Measurements from ENCODE around the gene NAT9.

The NAT9 gene

GRCh38 chr17:74776044-74776962 lies at the start of gene NAT9:
NAT9 (minus strand) TSS chr17:74776345; CDS start chr17:74775698, 647 bp downstream.
- Histone ChIP-seq H3K27me3 (ENCODE audit: insufficient read depth, low read length) (no peaks in the 10 kb centered on the region), H3K4me3 (ENCODE audit: low read depth, low read length) (peak within 1 kb of the TSS; percentile 89), H2AFZ (ENCODE audit: low read length, unreplicated experiment) (peak within 1 kb of the TSS; percentile 18), H3K36me3 (ENCODE audit: insufficient read depth, low read length) (peaks cover 4% of the 10 kb centered on the region; the same call in 1 of the 2 replicates), H3K4me1 (ENCODE audit: control insufficient read depth, insufficient read depth, low read length, unreplicated experiment) (peaks cover 31% of the 10 kb centered on the region), H3K79me2 (ENCODE audit: control insufficient read depth, insufficient read depth, low read length, unreplicated experiment) (peaks cover 33% of the 10 kb centered on the region), H3K27ac (ENCODE audit: low read depth, low read length) (peak within 1 kb of the TSS; percentile 31; the same call in 1 of the 2 replicates)

- Histone ChIP-seq H3K36me3 (ENCODE audit: insufficient read depth, low read length) (no peaks in the 10 kb centered on the region), H2AFZ (ENCODE audit: low read length, unreplicated experiment) (no peak overlapping the region), H3K4me1 (ENCODE audit: control insufficient read depth, insufficient read depth, low read length, unreplicated experiment) (no peaks in the 10 kb centered on the region), H3K27ac (ENCODE audit: low read depth, low read length) (no peak overlapping the region), H3K27me3 (ENCODE audit: insufficient read depth, low read length) (no peaks in the 10 kb centered on the region), H3K79me2 (ENCODE audit: control insufficient read depth, insufficient read depth, low read length, unreplicated experiment) (no peaks in the 10 kb centered on the region), H3K4me3 (ENCODE audit: low read depth, low read length) (no peak overlapping the region)
Observed at GRCh38 chr17:74824961-74825627, 48.9 kb upstream of the NAT9 start.

- Histone ChIP-seq H3K79me2 (ENCODE audit: control insufficient read depth, insufficient read depth, low read length, unreplicated experiment) (no peaks in the 10 kb centered on the region), H3K4me3 (ENCODE audit: low read depth, low read length) (no peak overlapping the region), H2AFZ (ENCODE audit: low read length, unreplicated experiment) (no peak overlapping the region), H3K36me3 (ENCODE audit: insufficient read depth, low read length) (no peaks in the 10 kb centered on the region), H3K27ac (ENCODE audit: low read depth, low read length) (no peak overlapping the region), H3K4me1 (ENCODE audit: control insufficient read depth, insufficient read depth, low read length, unreplicated experiment) (no peaks in the 10 kb centered on the region), H3K27me3 (ENCODE audit: insufficient read depth, low read length) (no peaks in the 10 kb centered on the region)
Observed at GRCh38 chr17:74822939-74823367, 46.8 kb upstream of the NAT9 start.

- Histone ChIP-seq H3K36me3 (ENCODE audit: insufficient read depth, low read length) (no peaks in the 10 kb centered on the region), H3K4me1 (ENCODE audit: control insufficient read depth, insufficient read depth, low read length, unreplicated experiment) (no peaks in the 10 kb centered on the region), H3K79me2 (ENCODE audit: control insufficient read depth, insufficient read depth, low read length, unreplicated experiment) (no peaks in the 10 kb centered on the region), H3K4me3 (ENCODE audit: low read depth, low read length) (no peak overlapping the region), H3K27me3 (ENCODE audit: insufficient read depth, low read length) (no peaks in the 10 kb centered on the region), H3K27ac (ENCODE audit: low read depth, low read length) (no peak overlapping the region), H2AFZ (ENCODE audit: low read length, unreplicated experiment) (no peak overlapping the region)
Observed at GRCh38 chr17:74822335-74822938, 46.3 kb upstream of the NAT9 start.

- no peaks in the 10 kb centered on the region for H3K79me2 ChIP-seq (ENCODE audit: control insufficient read depth, insufficient read depth, low read length, unreplicated experiment)
- no peaks in the 10 kb centered on the region for H3K27me3 ChIP-seq (ENCODE audit: insufficient read depth, low read length)
- no peaks in the 10 kb centered on the region for H3K36me3 ChIP-seq (ENCODE audit: insufficient read depth, low read length)
- no peaks in the 10 kb centered on the region for H3K4me1 ChIP-seq (ENCODE audit: control insufficient read depth, insufficient read depth, low read length, unreplicated experiment)
- H2AFZ ChIP-seq (ENCODE audit: low read length, unreplicated experiment) = no peak overlapping the region
- H3K27ac ChIP-seq (ENCODE audit: low read depth, low read length) = no peak overlapping the region
- H3K4me3 ChIP-seq (ENCODE audit: low read depth, low read length) = no peak overlapping the region
Observed at GRCh38 chr17:74821655-74822334, 45.6 kb upstream of the NAT9 start.

- H3K79me2 ChIP-seq (ENCODE audit: control insufficient read depth, insufficient read depth, low read length, unreplicated experiment) = no peaks in the 10 kb centered on the region
Observed at GRCh38 chr17:74819801-74820436, 43.8 kb upstream of the NAT9 start.

GRCh38 chr17:74818291-74818938 lies 42.3 kb upstream of the NAT9 start:
- H3K36me3 ChIP-seq (ENCODE audit: insufficient read depth, low read length) = no peaks in the 10 kb centered on the region
- H3K27ac ChIP-seq (ENCODE audit: low read depth, low read length) = no peak overlapping the region
- H3K4me1 ChIP-seq (ENCODE audit: control insufficient read depth, insufficient read depth, low read length, unreplicated experiment) = no peaks in the 10 kb centered on the region
- no peaks in the 10 kb centered on the region for H3K27me3 ChIP-seq (ENCODE audit: insufficient read depth, low read length)
- no peak overlapping the region for H2AFZ ChIP-seq (ENCODE audit: low read length, unreplicated experiment)
- no peak overlapping the region for H3K4me3 ChIP-seq (ENCODE audit: low read depth, low read length)
- no peaks in the 10 kb centered on the region for H3K79me2 ChIP-seq (ENCODE audit: control insufficient read depth, insufficient read depth, low read length, unreplicated experiment)

More at GRCh38 chr17:74819801-74820436, 43.8 kb upstream of the NAT9 start:
- no peaks in the 10 kb centered on the region for H3K27me3 ChIP-seq (ENCODE audit: insufficient read depth, low read length)
- H3K4me1 ChIP-seq (ENCODE audit: control insufficient read depth, insufficient read depth, low read length, unreplicated experiment) = no peaks in the 10 kb centered on the region
- no peaks in the 10 kb centered on the region for H3K36me3 ChIP-seq (ENCODE audit: insufficient read depth, low read length)
- no peak overlapping the region for H3K4me3 ChIP-seq (ENCODE audit: low read depth, low read length)
- H2AFZ ChIP-seq (ENCODE audit: low read length, unreplicated experiment) = no peak overlapping the region
- no peak overlapping the region for H3K27ac ChIP-seq (ENCODE audit: low read depth, low read length)

GRCh38 chr17:74816905-74817620 lies 40.9 kb upstream of the NAT9 start:
- no peaks in the 10 kb centered on the region for H3K79me2 ChIP-seq (ENCODE audit: control insufficient read depth, insufficient read depth, low read length, unreplicated experiment)
- no peaks in the 10 kb centered on the region for H3K4me1 ChIP-seq (ENCODE audit: control insufficient read depth, insufficient read depth, low read length, unreplicated experiment)
- H3K27ac ChIP-seq (ENCODE audit: low read depth, low read length) = no peak overlapping the region
- H3K27me3 ChIP-seq (ENCODE audit: insufficient read depth, low read length) = no peaks in the 10 kb centered on the region
- H2AFZ ChIP-seq (ENCODE audit: low read length, unreplicated experiment) = no peak overlapping the region
- no peak overlapping the region for H3K4me3 ChIP-seq (ENCODE audit: low read depth, low read length)
- no peaks in the 10 kb centered on the region for H3K36me3 ChIP-seq (ENCODE audit: insufficient read depth, low read length)

GRCh38 chr17:74815550-74816370 lies 39.6 kb upstream of the NAT9 start:
- Histone ChIP-seq H2AFZ (ENCODE audit: low read length, unreplicated experiment) (no peak overlapping the region), H3K27me3 (ENCODE audit: insufficient read depth, low read length) (no peaks in the 10 kb centered on the region), H3K36me3 (ENCODE audit: insufficient read depth, low read length) (no peaks in the 10 kb centered on the region), H3K27ac (ENCODE audit: low read depth, low read length) (no peak overlapping the region), H3K4me3 (ENCODE audit: low read depth, low read length) (no peak overlapping the region), H3K4me1 (ENCODE audit: control insufficient read depth, insufficient read depth, low read length, unreplicated experiment) (no peaks in the 10 kb centered on the region), H3K79me2 (ENCODE audit: control insufficient read depth, insufficient read depth, low read length, unreplicated experiment) (no peaks in the 10 kb centered on the region)
